H9 (cell line): Measurements from ENCODE around the gene PROKR2. TPM values are rescaled to one million over a fixed set of nuclear protein-coding genes. Genes with fewer than 3 reads are reported as not detected.

ENCODE experiments used
- DNase-seq: peaks from one replicate; pipeline ENCODE4 v3.0.0-alpha.2; 2017
- H2AFZ ChIP-seq: one replicate; pipeline ENCODE4 v1.6.1; 2013; ENCODE audit warnings: mild to moderate bottlenecking, low read length, control low read depth, moderate library complexity
- H2AK5ac ChIP-seq: 2 replicates; pipeline ENCODE4 v1.6.1; 2013; ENCODE audit warnings: low read length, control low read depth, mixed read lengths; ENCODE audit not compliant: insufficient read length
- H2BK120ac ChIP-seq: one replicate; pipeline ENCODE4 v1.6.1; 2013; ENCODE audit warnings: low read depth, mild to moderate bottlenecking, low read length, control low read depth, inconsistent platforms; ENCODE audit not compliant: poor library complexity, severe bottlenecking
- H2BK12ac ChIP-seq: 2 replicates; pipeline ENCODE4 v1.6.1; 2013; ENCODE audit warnings: low read length, control low read depth, mixed read lengths, low read depth; ENCODE audit not compliant: insufficient read length
- H2BK15ac ChIP-seq: 2 replicates; pipeline ENCODE4 v1.6.1; 2013; ENCODE audit warnings: low read depth, low read length, control low read depth
- H2BK20ac ChIP-seq: one replicate; pipeline ENCODE4 v1.6.1; 2013; ENCODE audit warnings: low read depth, mild to moderate bottlenecking, low read length, control low read depth, inconsistent platforms; ENCODE audit not compliant: poor library complexity, severe bottlenecking
- H2BK5ac ChIP-seq: 2 replicates; pipeline ENCODE4 v1.6.1; 2013; ENCODE audit warnings: low read length, control low read depth, mixed read lengths; ENCODE audit not compliant: insufficient read length
- H3K14ac ChIP-seq: 2 replicates; pipeline ENCODE4 v1.6.1; 2013; ENCODE audit warnings: low read length, control low read depth; ENCODE audit not compliant: insufficient read depth
- H3K18ac ChIP-seq: 2 replicates; pipeline ENCODE4 v1.6.1; 2013; ENCODE audit warnings: low read depth, mild to moderate bottlenecking, mixed read lengths, low read length, control low read depth; ENCODE audit not compliant: insufficient read length
- H3K23ac ChIP-seq: 2 replicates; pipeline ENCODE4 v1.6.1; 2013; ENCODE audit warnings: low read length, control low read depth, mixed read lengths, low read depth; ENCODE audit not compliant: insufficient read length
- H3K23me2 ChIP-seq: 2 replicates; pipeline ENCODE4 v1.6.1; 2013; ENCODE audit warnings: low read depth, mild to moderate bottlenecking, mixed read lengths, low read length, control low read depth; ENCODE audit not compliant: insufficient read length, poor library complexity, severe bottlenecking
- H3K27ac ChIP-seq: 2 replicates; pipeline ENCODE4 v1.5.1; 2013; ENCODE audit warnings: low read length, control low read depth, mixed read lengths, low read depth; ENCODE audit not compliant: insufficient read length
- H3K27me3 ChIP-seq: 2 replicates; pipeline ENCODE4 v1.6.1; 2013; ENCODE audit warnings: low read length, control low read depth, inconsistent platforms; ENCODE audit not compliant: insufficient read depth
- H3K4ac ChIP-seq: 2 replicates; pipeline ENCODE4 v1.6.1; 2013; ENCODE audit warnings: low read depth, mild to moderate bottlenecking, control low read depth, inconsistent platforms, low read length, moderate library complexity
- H3K4me1 ChIP-seq: 2 replicates; pipeline ENCODE4 v1.6.1; 2013; ENCODE audit warnings: low read length, control low read depth, inconsistent platforms; ENCODE audit not compliant: insufficient read depth
- H3K4me2 ChIP-seq: 2 replicates; pipeline ENCODE4 v1.6.1; 2013; ENCODE audit warnings: low read length, control low read depth, mixed read lengths; ENCODE audit not compliant: insufficient read length, insufficient read depth
- H3K56ac ChIP-seq: 2 replicates; pipeline ENCODE4 v1.6.1; 2013; ENCODE audit warnings: low read depth, mild to moderate bottlenecking, mixed read lengths, low read length, control low read depth; ENCODE audit not compliant: insufficient read length
- H3K79me1 ChIP-seq: 2 replicates; pipeline ENCODE4 v1.6.1; 2013; ENCODE audit warnings: low read depth, mild to moderate bottlenecking, moderate library complexity, low read length, control low read depth, inconsistent platforms; ENCODE audit not compliant: insufficient read depth, poor library complexity, severe bottlenecking
- H3K79me2 ChIP-seq: 2 replicates; pipeline ENCODE4 v1.6.1; 2013; ENCODE audit warnings: low read length, control low read depth, inconsistent platforms; ENCODE audit not compliant: insufficient read depth
- H3K9ac ChIP-seq: 2 replicates; pipeline ENCODE4 v1.6.1; 2013; ENCODE audit warnings: low read length, control low read depth, mixed read lengths; ENCODE audit not compliant: insufficient read length; ENCODE audit errors: extremely low read depth
- H3K9me3 ChIP-seq: one replicate; pipeline ENCODE4 v1.6.1; 2013; ENCODE audit warnings: low read depth, low read length, inconsistent platforms; ENCODE audit not compliant: control insufficient read depth
- H3T11ph ChIP-seq: one replicate; pipeline ENCODE4 v1.6.1; 2013; ENCODE audit warnings: mild to moderate bottlenecking, low read length, control low read depth, inconsistent platforms
- H4K20me1 ChIP-seq: one replicate; pipeline ENCODE4 v1.6.1; 2013; ENCODE audit not compliant: control insufficient read depth, insufficient read length, insufficient read depth
- H4K5ac ChIP-seq: 2 replicates; pipeline ENCODE4 v1.6.1; 2013; ENCODE audit warnings: low read depth, mild to moderate bottlenecking, mixed read lengths, low read length, control low read depth; ENCODE audit not compliant: insufficient read length
- H4K8ac ChIP-seq: replicated peaks from 2 replicates; pipeline ENCODE4 v1.6.1; 2013; ENCODE audit warnings: low read length, control low read depth, mixed read lengths, low read depth; ENCODE audit not compliant: insufficient read length
- H4K91ac ChIP-seq: 2 replicates; pipeline ENCODE4 v1.6.1; 2013; ENCODE audit warnings: low read depth, mild to moderate bottlenecking, moderate library complexity, mixed read lengths, low read length, control low read depth; ENCODE audit not compliant: insufficient read length
- H3K27ac Mint-ChIP-seq, 3 experiments: 2 replicates in 2 of 3; 3 replicates in 1 of 3; pipeline ENCODE4 v1.8.0; 2020 to 2021; ENCODE audit warnings: mixed read lengths in 3 of 3, mild to moderate bottlenecking in 1 of 3, moderate library complexity in 1 of 3
- H3K27me3 Mint-ChIP-seq: 2 replicates; pipeline ENCODE4 v1.8.0; 2021; ENCODE audit warnings: low read depth, mild to moderate bottlenecking, moderate library complexity, mixed read lengths
- H3K36me3 Mint-ChIP-seq, 3 experiments: 2 replicates in 2 of 3; 3 replicates in 1 of 3; pipeline ENCODE4 v1.8.0; 2020 to 2021; ENCODE audit warnings: low read depth in 3 of 3, mixed read lengths in 3 of 3; ENCODE audit not compliant: insufficient read depth in 1 of 3
- H3K4me1 Mint-ChIP-seq, 2 experiments: 2 replicates each; pipeline ENCODE4 v1.8.0; 2020; ENCODE audit warnings: mixed read lengths in 2 of 2
- H3K4me3 Mint-ChIP-seq, 2 experiments: 2 replicates in 1 of 2; 3 replicates in 1 of 2; pipeline ENCODE4 v1.8.0; 2020 to 2021; ENCODE audit warnings: mild to moderate bottlenecking in 2 of 2, mixed read lengths in 2 of 2, moderate library complexity in 1 of 2
- H3K9me3 Mint-ChIP-seq, 2 experiments: 2 replicates in 1 of 2; 3 replicates in 1 of 2; pipeline ENCODE4 v1.8.0; 2020; ENCODE audit warnings: mild to moderate bottlenecking in 2 of 2, mixed read lengths in 2 of 2, moderate library complexity in 1 of 2
- CTCF ChIP-seq: fragments of 200-600 bp; sonication (generic); conservative IDR thresholded peaks from 3 replicates; pipeline ENCODE4 v1.8.0; 2021; ENCODE audit warnings: antibody characterized with exemption, mild to moderate bottlenecking
- WGBS: extraction: QIAGEN DNeasy Blood & Tissue Kit; methylation state at CpG from one replicate; pipeline ENCODE4 v1.1.7; 2013; ENCODE audit warnings: missing lambda C conversion rate, low lambda C conversion rate, mixed read lengths; ENCODE audit not compliant: insufficient read length; ENCODE audit errors: extremely low coverage; 5-methylcytosine and 5-hydroxymethylcytosine counted together
- total RNA-seq: library from RNA; stranded (reverse); gene quantifications from 2 replicates; pipeline ENCODE4 v1.2.1, GENCODE V29; 2021

The PROKR2 gene
- total RNA-seq, 1 experiment from 2014 or later: 0.46 TPM

- Histone ChIP-seq H2BK15ac (no peak overlapping the region), H3K56ac (no peak overlapping the region), H3K79me2 (no peaks in the 10 kb centered on the region), H2BK5ac (no peak overlapping the region), H3K27me3 (no peaks in the 10 kb centered on the region; the same call in 1 of the 2 replicates), H3K14ac (no peak overlapping the region), H3K9me3 (no peaks in the 10 kb centered on the region), H2AFZ (no peak overlapping the region), H4K91ac (no peak overlapping the region), H2AK5ac (no peak overlapping the region), H4K20me1 (no peaks in the 10 kb centered on the region), H3K18ac (no peak overlapping the region), H4K8ac (no peak overlapping the region), H3T11ph (no peak overlapping the region), H3K4ac (no peak overlapping the region), H2BK12ac (no peak overlapping the region), H2BK20ac (no peak overlapping the region), H2BK120ac (no peak overlapping the region), H3K23me2 (no peaks in the 10 kb centered on the region), H3K79me1 (no peaks in the 10 kb centered on the region), H3K4me2 (no peak overlapping the region), H3K27ac (no peak overlapping the region), H4K5ac (no peak overlapping the region), H3K4me1 (no peaks in the 10 kb centered on the region), H3K23ac (no peak overlapping the region), H3K9ac (no peak overlapping the region)
- H3K36me3 Mint-ChIP-seq: no peaks in the 10 kb centered on the region
- peaks cover 5 to 6% of the 10 kb centered on the region in 2 experiments; a peak in 2 of 5 replicates for H3K9me3 Mint-ChIP-seq
- H3K4me1 Mint-ChIP-seq: no peaks in the 10 kb centered on the region
- H3K4me3 Mint-ChIP-seq: no peak overlapping the region
- no CpG with 5 or more reads among the region's 4 CpGs for WGBS
- no peak overlapping the region for H3K27ac Mint-ChIP-seq
- no peak for TF ChIP-seq CTCF
- no peak for DNase-seq
- peaks cover 6% of the 10 kb centered on the region for H3K27me3 Mint-ChIP-seq
Measured at GRCh38 chr20:5342021-5342420, 25.3 kb upstream of the PROKR2 start.
